ENCODE data around the gene ENAH.
A peak's percentile ranks its signal among the peaks of the same experiment; 100 is the strongest.
"Not testable (repeated sequence)": the region's sequence is repeated elsewhere in the genome, so short reads cannot be mapped to it uniquely, and the experiment has no call there.

ENAH gene

DNA sequence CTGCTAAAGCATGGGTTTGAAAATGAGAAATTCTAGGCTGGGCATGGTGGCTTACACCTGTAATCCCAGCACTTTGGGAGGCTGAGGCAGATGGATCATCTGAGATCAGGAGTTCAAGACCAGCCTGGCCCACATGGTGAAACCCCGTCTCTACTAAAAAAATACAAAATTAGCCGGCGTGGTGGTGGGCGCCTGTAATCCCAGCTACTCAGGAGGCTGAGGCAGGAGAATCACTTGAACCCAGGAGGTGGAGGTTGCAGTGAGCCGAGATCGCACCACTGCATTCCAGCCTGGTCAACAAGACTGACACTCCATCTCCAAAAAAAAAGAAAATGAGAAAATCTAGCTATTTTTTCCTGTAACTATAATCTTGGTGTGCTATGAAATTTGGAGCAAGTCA, 40.8 kb upstream of the ENAH start:
- H2AFZ ChIP-seq (ENCODE audit: low read depth, low read length); H3K4ac ChIP-seq (ENCODE audit: low read depth in 1 of 2, low read length in 2 of 2); H3K9me3 ChIP-seq (ENCODE audit: control insufficient read depth, low read length); H3K18ac ChIP-seq (ENCODE audit: low read depth in 1 of 2, low read length in 2 of 2); H2BK12ac ChIP-seq (ENCODE audit: low read length in 2 of 2); H4K8ac ChIP-seq (ENCODE audit: low read length); H3K14ac ChIP-seq (ENCODE audit: low read length in 2 of 2); H3K27ac ChIP-seq (ENCODE audit: low read length, poor library complexity, severe bottlenecking); H3K9ac ChIP-seq (ENCODE audit: low read length); H2BK120ac ChIP-seq (ENCODE audit: low read depth, low read length); H2AK5ac ChIP-seq (ENCODE audit: low read length, severe bottlenecking); H2BK5ac ChIP-seq (ENCODE audit: low read depth, low read length, poor library complexity, severe bottlenecking); DNase-seq; H3K4me2 ChIP-seq (ENCODE audit: low read length, poor library complexity, severe bottlenecking); H3K27me3 ChIP-seq (ENCODE audit: control insufficient read depth in 1 of 2, insufficient read depth in 1 of 2, low read length in 2 of 2); H4K91ac ChIP-seq (ENCODE audit: low read length); H3K4me3 ChIP-seq (ENCODE audit: insufficient read depth in 1 of 2, low read depth in 1 of 2, low read length in 2 of 2); H3K23ac ChIP-seq (ENCODE audit: low read length in 2 of 2); H3K36me3 ChIP-seq (ENCODE audit: control insufficient read depth in 1 of 2, insufficient read depth in 2 of 2, low read depth in 1 of 2, low read length in 2 of 2); H2BK15ac ChIP-seq (ENCODE audit: low read depth, poor library complexity, severe bottlenecking); H3K79me1 ChIP-seq (replicated peaks; ENCODE audit: low read length, poor library complexity, severe bottlenecking): not testable (repeated sequence)
- H3K4me1 ChIP-seq (ENCODE audit: control insufficient read depth, insufficient read depth, low read depth, low read length) = peaks cover 12% of the 10 kb centered on the region
- WGBS = 100% methylated on average over 4 of the region's 6 CpGs

DNA sequence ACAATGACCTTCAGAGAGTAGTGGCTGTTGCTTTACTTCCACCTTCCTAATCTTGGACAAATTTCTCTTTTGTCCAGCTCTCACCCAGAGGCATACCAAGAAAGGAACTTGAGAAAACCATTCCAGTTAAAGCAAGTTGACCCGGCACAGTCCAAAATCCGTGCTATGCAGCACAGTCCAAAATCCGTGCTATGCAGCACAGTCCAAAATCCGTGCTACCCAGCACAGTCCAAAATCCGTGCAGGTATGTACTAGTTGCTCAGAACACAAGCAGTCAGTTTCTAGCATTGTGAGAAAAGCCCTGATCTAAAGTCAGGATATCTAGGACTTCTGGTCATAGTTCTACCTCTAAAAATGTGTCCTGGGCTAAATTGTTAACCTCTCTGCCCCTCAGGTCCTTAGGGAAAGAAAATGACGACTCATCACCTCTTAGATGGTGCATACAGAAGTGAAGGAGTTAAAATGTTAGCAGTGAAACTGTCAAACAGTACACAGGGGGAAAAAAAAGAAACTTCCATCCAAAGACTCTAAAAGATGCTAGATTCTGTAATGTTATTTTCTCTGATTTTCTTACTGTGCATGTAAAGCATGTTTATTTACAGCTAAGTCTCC, 40.3 kb upstream of the ENAH start:
- no peak overlapping the region for H4K91ac ChIP-seq (ENCODE audit: low read length)
- no peak overlapping the region for H3K27ac ChIP-seq (ENCODE audit: low read length, poor library complexity, severe bottlenecking)
- no peaks in the 10 kb centered on the region for H3K36me3 ChIP-seq (ENCODE audit: control insufficient read depth in 1 of 2, insufficient read depth in 2 of 2, low read depth in 1 of 2, low read length in 2 of 2)
- H2AK5ac ChIP-seq (ENCODE audit: low read length, severe bottlenecking) = peak overlapping the region; percentile 23
- H3K9me3 ChIP-seq (ENCODE audit: control insufficient read depth, low read length) = no peaks in the 10 kb centered on the region
- no peak overlapping the region for H3K9ac ChIP-seq (ENCODE audit: low read length)
- no peak overlapping the region for H3K14ac ChIP-seq (ENCODE audit: low read length in 2 of 2)
- H3K23ac ChIP-seq (ENCODE audit: low read length in 2 of 2) = no peak overlapping the region
- H3K4me1 ChIP-seq (ENCODE audit: control insufficient read depth, insufficient read depth, low read depth, low read length) = peaks cover 14% of the 10 kb centered on the region
- no peak overlapping the region for H3K4ac ChIP-seq (ENCODE audit: low read depth in 1 of 2, low read length in 2 of 2)
- no peak overlapping the region for H4K8ac ChIP-seq (ENCODE audit: low read length)
- H2BK120ac ChIP-seq (ENCODE audit: low read depth, low read length) = no peak overlapping the region
- H3K4me2 ChIP-seq (ENCODE audit: low read length, poor library complexity, severe bottlenecking) = no peak overlapping the region
- H3K18ac ChIP-seq (ENCODE audit: low read depth in 1 of 2, low read length in 2 of 2) = peak overlapping the region in 1 of 2 experiments; percentile 5
- no peak for DNase-seq
- no peak overlapping the region for H2AFZ ChIP-seq (ENCODE audit: low read depth, low read length)
- H2BK5ac ChIP-seq (ENCODE audit: low read depth, low read length, poor library complexity, severe bottlenecking) = no peak overlapping the region
- no peaks in the 10 kb centered on the region for H3K27me3 ChIP-seq (ENCODE audit: control insufficient read depth in 1 of 2, insufficient read depth in 1 of 2, low read length in 2 of 2)
- H2BK12ac ChIP-seq (ENCODE audit: low read length in 2 of 2) = peak overlapping the region in 1 of 2 experiments; percentile 40
- H3K79me1 ChIP-seq (replicated peaks; ENCODE audit: low read length, poor library complexity, severe bottlenecking) = no peaks in the 10 kb centered on the region
- no peak overlapping the region for H2BK15ac ChIP-seq (ENCODE audit: low read depth, poor library complexity, severe bottlenecking)
- 97% methylated on average over 5 of the region's 6 CpGs for WGBS
- H3K4me3 ChIP-seq (ENCODE audit: insufficient read depth in 1 of 2, low read depth in 1 of 2, low read length in 2 of 2) = no peak overlapping the region

- H2AK5ac ChIP-seq (ENCODE audit: low read length, severe bottlenecking) = peak overlapping the region; percentile 38
- no peak overlapping the region for H3K9ac ChIP-seq (ENCODE audit: low read length)
- DNase-seq = no peak
- H3K4me2 ChIP-seq (ENCODE audit: low read length, poor library complexity, severe bottlenecking) = no peak overlapping the region
- no peaks in the 10 kb centered on the region for H3K27me3 ChIP-seq (ENCODE audit: control insufficient read depth in 1 of 2, insufficient read depth in 1 of 2, low read length in 2 of 2)
- no peaks in the 10 kb centered on the region for H3K79me1 ChIP-seq (replicated peaks; ENCODE audit: low read length, poor library complexity, severe bottlenecking)
- no peaks in the 10 kb centered on the region for H3K9me3 ChIP-seq (ENCODE audit: control insufficient read depth, low read length)
- 100% methylated on average over 1 of the region's 1 CpG for WGBS
- peaks cover 14% of the 10 kb centered on the region for H3K4me1 ChIP-seq (ENCODE audit: control insufficient read depth, insufficient read depth, low read depth, low read length)
- H2AFZ ChIP-seq (ENCODE audit: low read depth, low read length) = no peak overlapping the region
- no peak overlapping the region for H3K27ac ChIP-seq (ENCODE audit: low read length, poor library complexity, severe bottlenecking)
- no peak overlapping the region for H3K14ac ChIP-seq (ENCODE audit: low read length in 2 of 2)
- H3K4ac ChIP-seq (ENCODE audit: low read depth in 1 of 2, low read length in 2 of 2) = no peak overlapping the region
- H4K8ac ChIP-seq (ENCODE audit: low read length) = no peak overlapping the region
- H2BK5ac ChIP-seq (ENCODE audit: low read depth, low read length, poor library complexity, severe bottlenecking) = no peak overlapping the region
- H3K4me3 ChIP-seq (ENCODE audit: insufficient read depth in 1 of 2, low read depth in 1 of 2, low read length in 2 of 2) = no peak overlapping the region
- H4K91ac ChIP-seq (ENCODE audit: low read length) = peak overlapping the region; percentile 41
- peak overlapping the region in 1 of 2 experiments; percentile 40 for H2BK12ac ChIP-seq (ENCODE audit: low read length in 2 of 2)
- H3K18ac ChIP-seq (ENCODE audit: low read depth in 1 of 2, low read length in 2 of 2) = peak overlapping the region in 1 of 2 experiments; percentile 5
- no peak overlapping the region for H2BK120ac ChIP-seq (ENCODE audit: low read depth, low read length)
- H2BK15ac ChIP-seq (ENCODE audit: low read depth, poor library complexity, severe bottlenecking) = no peak overlapping the region
- H3K23ac ChIP-seq (ENCODE audit: low read length in 2 of 2) = no peak overlapping the region
- H3K36me3 ChIP-seq (ENCODE audit: control insufficient read depth in 1 of 2, insufficient read depth in 2 of 2, low read depth in 1 of 2, low read length in 2 of 2) = no peaks in the 10 kb centered on the region
Measured at GRCh38 chr1:225692517-225692879, 39.6 kb upstream of the ENAH start.

DNA sequence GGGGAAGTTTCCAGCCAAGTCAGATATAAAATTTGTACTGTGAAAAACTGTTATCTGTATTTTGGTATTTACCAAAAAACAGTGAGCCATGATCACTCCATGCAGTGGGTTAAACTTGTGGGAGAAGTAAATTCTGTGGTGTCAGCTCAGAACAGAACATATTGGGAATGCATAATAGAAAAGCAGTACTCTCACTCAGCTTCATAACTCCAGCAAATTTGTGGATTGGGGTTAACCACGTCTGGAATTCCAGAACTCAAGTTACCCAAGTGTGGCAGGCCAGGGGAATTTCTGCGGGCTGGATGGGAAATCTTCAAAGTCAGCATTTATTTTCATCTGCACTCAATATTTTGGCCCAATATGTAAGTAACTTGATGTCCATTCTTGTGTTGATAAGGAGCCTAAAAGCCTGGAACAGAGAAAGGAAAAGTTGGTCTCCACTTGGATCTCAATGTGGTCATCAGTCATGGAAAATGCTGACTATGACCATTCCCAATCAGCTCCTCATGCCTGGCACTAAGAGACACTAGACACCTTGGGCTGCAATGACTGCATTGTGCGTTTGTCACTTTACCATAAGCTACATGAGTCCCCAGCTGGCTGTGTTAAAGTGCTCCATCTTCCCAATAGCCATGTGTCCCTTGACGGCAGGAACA, 39.1 kb upstream of the ENAH start:
- Histone ChIP-seq H4K91ac (ENCODE audit: low read length) (no peak overlapping the region), H2BK5ac (ENCODE audit: low read depth, low read length, poor library complexity, severe bottlenecking) (no peak overlapping the region), H3K4ac (ENCODE audit: low read depth in 1 of 2, low read length in 2 of 2) (no peak overlapping the region), H3K4me1 (ENCODE audit: control insufficient read depth, insufficient read depth, low read depth, low read length) (peaks cover 14% of the 10 kb centered on the region), H3K36me3 (ENCODE audit: control insufficient read depth in 1 of 2, insufficient read depth in 2 of 2, low read depth in 1 of 2, low read length in 2 of 2) (no peaks in the 10 kb centered on the region), H3K9ac (ENCODE audit: low read length) (no peak overlapping the region), H2AFZ (ENCODE audit: low read depth, low read length) (no peak overlapping the region), H3K27ac (ENCODE audit: low read length, poor library complexity, severe bottlenecking) (peak overlapping the region; percentile 89), H2BK12ac (ENCODE audit: low read length in 2 of 2) (peak overlapping the region in 1 of 2 experiments; percentile 15), H3K4me2 (ENCODE audit: low read length, poor library complexity, severe bottlenecking) (no peak overlapping the region), H3K23ac (ENCODE audit: low read length in 2 of 2) (no peak overlapping the region), H2BK15ac (ENCODE audit: low read depth, poor library complexity, severe bottlenecking) (peak overlapping the region; percentile 4), H3K9me3 (ENCODE audit: control insufficient read depth, low read length) (no peaks in the 10 kb centered on the region), H2AK5ac (ENCODE audit: low read length, severe bottlenecking) (peak overlapping the region; percentile 10), H3K18ac (ENCODE audit: low read depth in 1 of 2, low read length in 2 of 2) (peak overlapping the region in 1 of 2 experiments; percentile 61), H3K4me3 (ENCODE audit: insufficient read depth in 1 of 2, low read depth in 1 of 2, low read length in 2 of 2) (no peak overlapping the region), H3K14ac (ENCODE audit: low read length in 2 of 2) (no peak overlapping the region), H4K8ac (ENCODE audit: low read length) (no peak overlapping the region), H2BK120ac (ENCODE audit: low read depth, low read length) (no peak overlapping the region), H3K27me3 (ENCODE audit: control insufficient read depth in 1 of 2, insufficient read depth in 1 of 2, low read length in 2 of 2) (no peaks in the 10 kb centered on the region), H3K79me1 (replicated peaks; ENCODE audit: low read length, poor library complexity, severe bottlenecking) (no peaks in the 10 kb centered on the region)
- DNase-seq = peak; percentile 75
- WGBS = 77% methylated on average over 3 of the region's 4 CpGs

All from mesenchymal stem cell (in vitro differentiated cells and primary cell).